ENCODE results near the gene ENOX2.

DNA sequence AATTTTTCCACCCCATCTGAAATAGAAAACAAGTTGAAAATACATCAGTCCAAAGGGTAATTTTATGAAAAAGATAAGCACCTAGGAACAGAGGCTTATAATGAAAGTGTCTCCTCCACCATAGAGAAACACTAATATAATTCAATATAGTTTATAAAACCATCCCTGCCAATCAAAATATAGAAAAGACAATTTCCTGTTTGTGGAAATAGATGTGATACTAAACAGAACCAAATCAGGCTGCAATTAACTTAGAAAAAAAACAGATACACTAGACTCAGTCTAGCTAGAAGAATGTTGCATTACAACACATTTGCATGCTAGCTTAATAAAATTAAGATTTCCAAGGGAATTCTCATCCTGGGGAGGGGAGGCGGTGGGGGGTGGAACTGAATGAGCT lies 68.2 kb downstream of the ENOX2 start:
- TF ChIP-seq POLR2A (IDR thresholded peaks at IDR 0.05) (no peak), POLR2AphosphoS5 (IDR thresholded peaks at IDR 0.05) (no peak)

All from upper lobe of left lung (tissue), 4 donors.